Endothelial cell of umbilical vein (primary cell): ENCODE measurements around the gene RINT1.

Source experiments
- EZH2 ChIP-seq: IDR thresholded peaks from 2 replicates; pipeline ENCODE4 v1.6.1; 2012; ENCODE audit warnings: borderline replicate concordance, low read depth, mild to moderate bottlenecking, moderate library complexity, low read length, inconsistent platforms; ENCODE audit not compliant: severe bottlenecking
- FOS ChIP-seq: IDR thresholded peaks from 2 replicates; pipeline ENCODE4 v1.6.1; 2011; ENCODE audit warnings: mild to moderate bottlenecking, low read length, moderate library complexity, borderline replicate concordance; ENCODE audit not compliant: insufficient read depth
- GATA2 ChIP-seq: IDR thresholded peaks from 2 replicates; pipeline ENCODE4 v1.7.0; 2011; ENCODE audit warnings: low read depth, mild to moderate bottlenecking, moderate library complexity, mixed read lengths, low read length; ENCODE audit not compliant: insufficient read length, insufficient read depth
- JUN ChIP-seq: IDR thresholded peaks from 2 replicates; pipeline ENCODE4 v1.6.1; 2011; ENCODE audit warnings: borderline replicate concordance, low read depth; ENCODE audit not compliant: insufficient read length, insufficient read depth
- MYC ChIP-seq: IDR thresholded peaks from one replicate; pipeline ENCODE4 v1.6.1; 2011; ENCODE audit warnings: mild to moderate bottlenecking, low read depth, low read length
- POLR2A ChIP-seq: IDR thresholded peaks from 2 replicates; pipeline ENCODE4 v1.6.1; 2012; ENCODE audit warnings: low read depth, mild to moderate bottlenecking, control low read depth, low read length
- POLR2AphosphoS5 ChIP-seq: IDR thresholded peaks from 2 replicates; pipeline ENCODE4 v1.6.1; 2012; ENCODE audit warnings: low read depth, mild to moderate bottlenecking, control low read depth, low read length, moderate library complexity; ENCODE audit not compliant: insufficient read depth
- TF ChIP-seq, protein P1 (sequence below), 2 donors: IDR thresholded peaks; 1 replicate in 1 of 2; 2 replicates in 1 of 2; pipeline ENCODE4 v1.5.1; 2011; ENCODE audit warnings: low read length in 2 of 2, mild to moderate bottlenecking in 2 of 2, moderate library complexity in 2 of 2, control low read depth in 1 of 2, inconsistent platforms in 1 of 2, low read depth in 1 of 2; ENCODE audit not compliant: insufficient read depth in 1 of 2; ENCODE audit errors: extremely low read depth in 1 of 2
- TF ChIP-seq, protein P2 (sequence below): IDR thresholded peaks from 2 replicates; pipeline ENCODE4 v1.6.1; 2011; ENCODE audit not compliant: insufficient read depth, insufficient read length

DNA sequence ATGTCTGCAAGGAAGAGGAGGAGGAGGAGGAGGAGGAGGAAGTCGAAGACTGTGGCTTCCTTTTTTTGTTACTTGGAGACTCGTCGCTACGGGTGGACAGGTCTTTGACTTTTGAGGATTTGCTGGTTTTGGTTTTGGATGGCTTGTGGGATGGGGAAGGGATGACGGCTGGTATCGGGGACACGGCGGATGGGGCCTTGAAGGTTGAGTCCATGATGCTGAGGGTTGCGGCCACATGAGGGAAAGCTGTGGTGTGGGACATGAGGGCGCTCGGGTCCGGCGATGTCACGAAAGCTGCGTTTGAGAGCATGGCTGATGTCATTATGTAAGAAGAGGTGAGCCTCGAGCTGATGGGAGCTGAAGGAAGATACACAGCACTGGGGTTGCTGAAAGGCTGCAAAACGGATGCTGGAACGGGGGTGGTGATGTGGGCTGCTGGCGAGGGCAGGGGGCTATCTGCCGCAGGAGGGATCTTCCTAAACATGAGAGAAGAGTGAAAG is 82.4 kb downstream of the RINT1 start:
- TF ChIP-seq, protein P1, sequence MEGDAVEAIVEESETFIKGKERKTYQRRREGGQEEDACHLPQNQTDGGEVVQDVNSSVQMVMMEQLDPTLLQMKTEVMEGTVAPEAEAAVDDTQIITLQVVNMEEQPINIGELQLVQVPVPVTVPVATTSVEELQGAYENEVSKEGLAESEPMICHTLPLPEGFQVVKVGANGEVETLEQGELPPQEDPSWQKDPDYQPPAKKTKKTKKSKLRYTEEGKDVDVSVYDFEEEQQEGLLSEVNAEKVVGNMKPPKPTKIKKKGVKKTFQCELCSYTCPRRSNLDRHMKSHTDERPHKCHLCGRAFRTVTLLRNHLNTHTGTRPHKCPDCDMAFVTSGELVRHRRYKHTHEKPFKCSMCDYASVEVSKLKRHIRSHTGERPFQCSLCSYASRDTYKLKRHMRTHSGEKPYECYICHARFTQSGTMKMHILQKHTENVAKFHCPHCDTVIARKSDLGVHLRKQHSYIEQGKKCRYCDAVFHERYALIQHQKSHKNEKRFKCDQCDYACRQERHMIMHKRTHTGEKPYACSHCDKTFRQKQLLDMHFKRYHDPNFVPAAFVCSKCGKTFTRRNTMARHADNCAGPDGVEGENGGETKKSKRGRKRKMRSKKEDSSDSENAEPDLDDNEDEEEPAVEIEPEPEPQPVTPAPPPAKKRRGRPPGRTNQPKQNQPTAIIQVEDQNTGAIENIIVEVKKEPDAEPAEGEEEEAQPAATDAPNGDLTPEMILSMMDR (IDR thresholded peaks at IDR 0.05; ENCODE audit: extremely low read depth in 1 of 2, insufficient read depth in 1 of 2, low read depth in 1 of 2, low read length in 2 of 2), result no peak
- TF ChIP-seq, protein P2, sequence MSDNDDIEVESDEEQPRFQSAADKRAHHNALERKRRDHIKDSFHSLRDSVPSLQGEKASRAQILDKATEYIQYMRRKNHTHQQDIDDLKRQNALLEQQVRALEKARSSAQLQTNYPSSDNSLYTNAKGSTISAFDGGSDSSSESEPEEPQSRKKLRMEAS, result no peak
- TF ChIP-seq EZH2 (no peak), POLR2AphosphoS5 (no peak), POLR2A (no peak), FOS (no peak), GATA2 (no peak), JUN (no peak), MYC (no peak)
